Colonic mucosa (tissue), 4 donors: ENCODE measurements around the gene CNNM1. TPM values are rescaled to one million over a fixed set of nuclear protein-coding genes. Genes with fewer than 3 reads are reported as not detected.

Experiments used
- DNase-seq: peaks from one replicate; pipeline ENCODE4 v3.0.0-alpha.2; 2020
- H3K27ac ChIP-seq: fragments of 200-600 bp; one replicate; pipeline ENCODE4 v1.8.0; 2021
- H3K27me3 ChIP-seq: fragments of 200-600 bp; one replicate; pipeline ENCODE4 v1.8.0; 2021
- H3K36me3 ChIP-seq: fragments of 200-600 bp; one replicate; pipeline ENCODE4 v1.8.0; 2021
- H3K4me1 ChIP-seq: fragments of 200-600 bp; one replicate; pipeline ENCODE4 v1.8.0; 2021; ENCODE audit warnings: mild to moderate bottlenecking
- H3K4me3 ChIP-seq: fragments of 200-600 bp; one replicate; pipeline ENCODE4 v1.8.0; 2021
- H3K9ac ChIP-seq, 2 donors: one replicate each; pipeline ENCODE4 v1.7.0; 2013; ENCODE audit warnings: control low read depth in 2 of 2, low read depth in 2 of 2, low read length in 2 of 2
- H3K9me3 ChIP-seq: fragments of 200-600 bp; one replicate; pipeline ENCODE4 v1.8.0; 2021
- CTCF ChIP-seq: fragments of 200-600 bp; IDR thresholded peaks from one replicate; pipeline ENCODE4 v1.8.0; 2022; ENCODE audit warnings: antibody characterized with exemption, mild to moderate bottlenecking
- intact Hi-C: fragments of 100-400 bp; cut with DNase I; formaldehyde crosslinking; loops from one replicate; pipeline ENCODE4 v1.14.1; 2022
- total RNA-seq, 2 donors: library from RNA; stranded (reverse); fragmentation: NEBNext Ultra II Directional in 1 of 2; extraction: Animal tissue kit (Norgen Biotek cat#: 25700) in 1 of 2; gene quantifications; one replicate each; pipeline ENCODE4 v1.2.1, GENCODE V29; 2021
- donor health status: healthy.
- donor health status: DM: no; HTN: no; CAD: no.
- donor health status: DM: no; HTN: no; CAD: no.

The CNNM1 gene
- total RNA-seq, 2 donors from 2014 or later: 0.27 to 0.35 TPM

GRCh38 chr10:99396471-99396870 lies 67.3 kb downstream of the CNNM1 start:
- TF ChIP-seq CTCF: no peak
- no peak overlapping the region for H3K4me3 ChIP-seq
- peaks cover 6% of the 10 kb centered on the region for H3K36me3 ChIP-seq
- intact Hi-C loops: no loop called here
- no peaks in the 10 kb centered on the region for H3K27me3 ChIP-seq
- H3K27ac ChIP-seq: no peak overlapping the region
- H3K9ac ChIP-seq: no peak overlapping the region
- H3K4me1 ChIP-seq: no peaks in the 10 kb centered on the region
- no peak for DNase-seq
- H3K9me3 ChIP-seq: no peaks in the 10 kb centered on the region

- no peaks in the 10 kb centered on the region for H3K27me3 ChIP-seq
- no peak for TF ChIP-seq CTCF
- H3K9ac ChIP-seq: no peak overlapping the region
- no peak overlapping the region for H3K4me3 ChIP-seq
- no peak overlapping the region for H3K27ac ChIP-seq
- H3K9me3 ChIP-seq: no peaks in the 10 kb centered on the region
- intact Hi-C loops: no loop called here
- no peaks in the 10 kb centered on the region for H3K4me1 ChIP-seq
- DNase-seq: no peak
- H3K36me3 ChIP-seq: peaks cover 6% of the 10 kb centered on the region
Measured at GRCh38 chr10:99399664-99400063, 70.5 kb downstream of the CNNM1 start.

- intact Hi-C loops: no loop called here
- H3K4me3 ChIP-seq: no peak overlapping the region
- H3K27me3 ChIP-seq: no peaks in the 10 kb centered on the region
- no peak overlapping the region for H3K9ac ChIP-seq
- no peaks in the 10 kb centered on the region for H3K9me3 ChIP-seq
- H3K36me3 ChIP-seq: peaks cover 17% of the 10 kb centered on the region
- no peak overlapping the region for H3K27ac ChIP-seq
- no peak for TF ChIP-seq CTCF
- DNase-seq: no peak
- H3K4me1 ChIP-seq: no peaks in the 10 kb centered on the region
Measured at GRCh38 chr10:99403674-99404073, 74.5 kb downstream of the CNNM1 start.

GRCh38 chr10:99406149-99406548 lies 77.0 kb downstream of the CNNM1 start:
- no peak overlapping the region for H3K9ac ChIP-seq
- intact Hi-C loops: no loop called here
- H3K9me3 ChIP-seq: no peaks in the 10 kb centered on the region
- H3K4me3 ChIP-seq: no peak overlapping the region
- H3K4me1 ChIP-seq: no peaks in the 10 kb centered on the region
- no peak for TF ChIP-seq CTCF
- H3K27me3 ChIP-seq: no peaks in the 10 kb centered on the region
- no peak overlapping the region for H3K27ac ChIP-seq
- H3K36me3 ChIP-seq: peaks cover 11% of the 10 kb centered on the region
- DNase-seq: no peak

- no peaks in the 10 kb centered on the region for H3K4me1 ChIP-seq
- no peaks in the 10 kb centered on the region for H3K27me3 ChIP-seq
- DNase-seq: no peak
- intact Hi-C loops: no loop called here
- H3K9me3 ChIP-seq: no peaks in the 10 kb centered on the region
- no peak overlapping the region for H3K27ac ChIP-seq
- peaks cover 11% of the 10 kb centered on the region for H3K36me3 ChIP-seq
- H3K4me3 ChIP-seq: no peak overlapping the region
- no peak overlapping the region for H3K9ac ChIP-seq
- no peak for TF ChIP-seq CTCF
Measured at GRCh38 chr10:99410146-99410545, 81.0 kb downstream of the CNNM1 start.

- DNase-seq: no peak
- no peaks in the 10 kb centered on the region for H3K4me1 ChIP-seq
- no peak overlapping the region for H3K27ac ChIP-seq
- H3K9ac ChIP-seq: no peak overlapping the region
- intact Hi-C loops: no loop called here
- no peak overlapping the region for H3K4me3 ChIP-seq
- no peaks in the 10 kb centered on the region for H3K27me3 ChIP-seq
- no peak for TF ChIP-seq CTCF
- H3K9me3 ChIP-seq: no peaks in the 10 kb centered on the region
- H3K36me3 ChIP-seq: peaks cover 7% of the 10 kb centered on the region
Measured at GRCh38 chr10:99410876-99411275, 81.7 kb downstream of the CNNM1 start.
